Retinal pigment epithelial cell (primary cell): ENCODE results near the gene RBBP5.

Experiments used
- DNase-seq: peaks from one replicate; pipeline ENCODE4 v3.0.0-alpha.2; 2010; ENCODE audit warnings: low read depth
- H3K4me3 ChIP-seq: 2 replicates; pipeline ENCODE4 v1.5.1; 2011; ENCODE audit warnings: mild to moderate bottlenecking, low read length, control low read depth, moderate library complexity
- TF ChIP-seq, protein P1 (sequence below): conservative IDR thresholded peaks from 2 replicates; pipeline ENCODE4 v1.5.1; 2011; ENCODE audit warnings: low read depth, low read length, control low read depth, inconsistent platforms

Gene RBBP5

DNA sequence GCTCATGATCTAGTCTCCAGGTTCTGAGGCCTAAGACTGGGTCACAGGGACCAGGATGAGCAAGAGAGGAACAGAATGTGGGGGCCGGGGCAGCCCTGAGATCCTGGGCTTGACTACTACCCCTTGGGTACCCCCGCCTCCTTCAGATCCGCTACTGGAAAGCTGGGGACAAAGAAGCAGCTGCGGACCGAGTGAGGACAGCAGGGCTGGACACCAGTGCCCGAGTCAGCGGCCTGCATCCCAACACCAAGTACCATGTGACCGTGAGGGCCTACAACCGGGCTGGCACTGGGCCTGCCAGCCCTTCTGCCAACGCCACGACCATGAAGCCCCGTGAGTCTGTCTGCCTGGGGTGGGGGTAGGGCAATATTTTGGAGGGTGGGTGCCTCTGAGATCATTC, 50.0 kb downstream of the RBBP5 start:
- no peak for DNase-seq
- TF ChIP-seq, protein P1, sequence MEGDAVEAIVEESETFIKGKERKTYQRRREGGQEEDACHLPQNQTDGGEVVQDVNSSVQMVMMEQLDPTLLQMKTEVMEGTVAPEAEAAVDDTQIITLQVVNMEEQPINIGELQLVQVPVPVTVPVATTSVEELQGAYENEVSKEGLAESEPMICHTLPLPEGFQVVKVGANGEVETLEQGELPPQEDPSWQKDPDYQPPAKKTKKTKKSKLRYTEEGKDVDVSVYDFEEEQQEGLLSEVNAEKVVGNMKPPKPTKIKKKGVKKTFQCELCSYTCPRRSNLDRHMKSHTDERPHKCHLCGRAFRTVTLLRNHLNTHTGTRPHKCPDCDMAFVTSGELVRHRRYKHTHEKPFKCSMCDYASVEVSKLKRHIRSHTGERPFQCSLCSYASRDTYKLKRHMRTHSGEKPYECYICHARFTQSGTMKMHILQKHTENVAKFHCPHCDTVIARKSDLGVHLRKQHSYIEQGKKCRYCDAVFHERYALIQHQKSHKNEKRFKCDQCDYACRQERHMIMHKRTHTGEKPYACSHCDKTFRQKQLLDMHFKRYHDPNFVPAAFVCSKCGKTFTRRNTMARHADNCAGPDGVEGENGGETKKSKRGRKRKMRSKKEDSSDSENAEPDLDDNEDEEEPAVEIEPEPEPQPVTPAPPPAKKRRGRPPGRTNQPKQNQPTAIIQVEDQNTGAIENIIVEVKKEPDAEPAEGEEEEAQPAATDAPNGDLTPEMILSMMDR: no peak
- no peak overlapping the region for H3K4me3 ChIP-seq

GRCh38 chr1:205071028-205071409, 50.8 kb downstream of the RBBP5 start:
- H3K4me3 ChIP-seq: no peak overlapping the region
- TF ChIP-seq, protein P1: no peak
- DNase-seq: no peak

GRCh38 chr1:205069371-205070125, 52.2 kb downstream of the RBBP5 start:
- H3K4me3 ChIP-seq: no peak overlapping the region
- TF ChIP-seq, protein P1: no peak
- no peak for DNase-seq

DNA sequence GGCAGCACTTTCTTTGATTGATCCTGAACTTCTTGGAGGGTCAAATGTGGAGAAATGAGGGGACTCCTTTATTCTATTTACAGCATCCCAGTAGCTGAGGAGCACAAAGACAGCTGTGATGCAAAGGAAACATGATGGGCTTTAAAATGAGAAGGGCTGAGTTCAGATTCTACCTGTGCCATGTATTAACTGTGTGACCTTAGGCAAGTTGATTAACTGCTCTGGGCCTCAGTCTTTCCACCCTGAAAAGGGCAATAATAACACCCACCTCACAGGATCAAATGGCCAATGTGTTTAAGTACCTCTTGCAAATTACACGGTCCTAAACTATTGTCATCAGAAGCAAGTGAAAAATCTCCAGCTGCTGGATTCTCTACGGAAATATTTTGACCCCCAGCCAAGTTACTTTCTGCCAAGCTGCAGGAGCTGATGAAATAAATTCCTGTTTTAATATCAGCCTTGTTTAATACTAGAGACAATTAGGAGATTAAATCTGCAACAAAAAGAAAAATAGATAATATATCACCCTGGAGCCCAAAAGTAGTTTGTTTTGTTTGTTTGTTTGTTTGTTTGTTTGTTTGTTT, 53.2 kb downstream of the RBBP5 start:
- TF ChIP-seq, protein P1: no peak

DNA sequence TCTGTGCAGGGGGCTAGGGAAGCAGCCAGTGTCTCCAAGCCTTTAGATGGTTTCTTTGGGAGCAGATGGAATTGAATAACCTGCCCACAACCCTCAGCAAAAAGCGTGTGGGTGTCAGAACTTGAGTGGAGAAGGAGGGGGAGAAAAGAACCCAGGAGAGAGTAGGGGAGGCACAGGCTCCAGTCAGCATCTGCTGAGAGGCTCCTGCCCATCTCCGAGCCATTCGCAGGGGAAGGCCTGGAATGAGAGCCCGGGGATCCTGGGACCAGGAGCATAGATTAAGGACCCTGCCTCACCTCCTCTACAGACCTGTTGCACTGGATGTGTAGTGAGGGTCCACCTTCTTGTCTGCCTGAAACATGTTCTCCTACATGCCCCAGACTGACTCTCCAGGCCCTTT, 53.8 kb downstream of the RBBP5 start:
- no peak for DNase-seq
- TF ChIP-seq, protein P1: no peak
- no peak overlapping the region for H3K4me3 ChIP-seq

More for the DNA sequence above, 53.2 kb downstream of the RBBP5 start:
- no peak overlapping the region for H3K4me3 ChIP-seq
- no peak for DNase-seq

GRCh38 chr1:205067031-205067430, 54.7 kb downstream of the RBBP5 start:
- TF ChIP-seq, protein P1: no peak
- DNase-seq: no peak
- no peak overlapping the region for H3K4me3 ChIP-seq

DNA sequence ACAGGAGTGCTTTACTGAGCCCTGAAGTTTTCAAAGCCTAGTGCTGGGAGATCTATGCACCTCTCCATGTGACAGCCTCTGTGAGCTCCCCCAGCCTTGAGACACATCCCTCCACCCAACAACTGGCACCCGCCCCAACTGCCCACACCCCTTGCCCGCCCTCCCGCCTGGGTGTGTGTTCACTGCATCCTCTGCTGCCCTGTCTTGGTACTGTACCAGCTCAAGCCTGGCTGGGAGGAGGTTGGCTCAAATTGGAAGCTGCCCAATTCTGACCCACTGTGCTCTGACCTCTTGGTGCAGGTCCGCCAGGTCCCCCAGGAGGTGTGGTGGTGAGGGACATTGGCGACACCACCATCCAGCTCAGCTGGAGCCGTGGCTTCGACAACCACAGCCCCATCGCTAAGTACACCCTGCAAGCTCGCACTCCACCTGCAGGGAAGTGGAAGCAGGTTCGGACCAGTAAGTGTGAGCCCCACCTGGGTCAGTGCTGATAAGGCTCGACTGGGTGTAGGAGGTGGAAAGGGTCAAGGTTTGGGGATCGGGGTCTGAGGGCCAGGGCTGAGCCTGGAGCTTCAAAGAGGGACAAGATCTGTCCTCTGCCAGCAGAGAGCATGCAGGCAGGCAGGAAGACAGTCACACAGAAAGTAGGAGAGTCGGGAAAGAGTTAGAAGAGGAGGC, 55.5 kb downstream of the RBBP5 start:
- TF ChIP-seq, protein P1: peak; percentile 41
- DNase-seq: no peak
- no peak overlapping the region for H3K4me3 ChIP-seq
